Mammary epithelial cell (primary cell): Measurements from ENCODE around the gene GRK4.

Source experiments
- CTCF ChIP-seq, 2 donors: IDR thresholded peaks in 1 of 2; conservative IDR thresholded peaks in 1 of 2; 2 replicates each; pipeline ENCODE4 v1.5.1; 2011 to 2012; ENCODE audit warnings: inconsistent platforms in 2 of 2, low read length in 2 of 2, mild to moderate bottlenecking in 2 of 2, control low read depth in 1 of 2, low read depth in 1 of 2; ENCODE audit not compliant: insufficient read depth in 1 of 2; ENCODE audit errors: extremely low read depth in 1 of 2
- EZH2 ChIP-seq: IDR thresholded peaks from 2 replicates; pipeline ENCODE4 v1.6.1; 2012; ENCODE audit warnings: low read length, inconsistent platforms, borderline replicate concordance

DNA sequence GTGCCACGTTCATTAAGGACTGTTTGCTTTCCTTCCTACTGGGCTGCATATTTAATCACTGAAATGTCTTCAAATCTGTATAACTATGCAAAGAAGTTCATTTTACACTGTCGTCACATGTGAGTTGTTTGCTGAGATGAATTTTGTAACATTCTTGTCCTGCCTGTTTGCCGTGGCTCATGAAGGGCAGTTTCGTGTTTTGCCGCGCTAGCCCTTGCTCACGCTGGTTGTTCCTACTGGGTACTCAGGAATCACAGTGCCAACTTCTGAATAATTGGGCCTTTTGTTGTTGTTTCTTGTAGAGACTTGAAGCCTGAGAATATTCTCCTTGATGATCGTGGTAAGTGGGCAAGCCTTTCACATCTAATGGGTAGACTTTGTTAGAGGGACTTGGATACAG is 58.7 kb downstream of the GRK4 start:
- no peak for TF ChIP-seq CTCF (conservative IDR thresholded peaks at IDR 0.05 in 1 of 2, IDR thresholded peaks at IDR 0.05 in 1 of 2; ENCODE audit: extremely low read depth in 1 of 2, insufficient read depth in 1 of 2, low read depth in 1 of 2, low read length in 2 of 2)
- TF ChIP-seq EZH2, result no peak
